ENCODE results near the gene ZDHHC20. TPM values are rescaled to one million over a fixed set of nuclear protein-coding genes. Genes with fewer than 3 reads are reported as not detected.
A peak's percentile ranks its signal among the peaks of the same experiment; 100 is the strongest.

Gene ZDHHC20
- total RNA-seq, 1 experiment from 2014 or later = 69.7 TPM

- peaks cover 3% of the 10 kb centered on the region; the same call in 1 of the 2 replicates for H3K36me3 Mint-ChIP-seq
- H3K4me1 Mint-ChIP-seq = peaks cover 41% of the 10 kb centered on the region
- ChIA-PET POLR2A (interaction anchor here (1.2 kb wide), 1 partner anchor 121 kb away, joined by 3 read pairs; the partner anchor contains the start of gene ZDHHC20), CTCF (interaction anchor here (1.0 to 2.9 kb wide), 9 partner anchors 11 to 139 kb away, joined by 3 to 18 read pairs (median 3); no protein-coding TSS in a partner anchor)
- no peak for DNase-seq (ENCODE audit: low spot score)
- ATAC-seq = peak; percentile 65
- H3K27me3 Mint-ChIP-seq (ENCODE audit: low read depth) = no peaks in the 10 kb centered on the region; the same call in 1 of the 2 replicates
- H3K9me3 Mint-ChIP-seq = peaks cover 19% of the 10 kb centered on the region
- TF ChIP-seq ATF6 (CRISPR knock-in tag; IDR thresholded peaks at IDR 0.05) (no peak), ERG (CRISPR knock-in tag; IDR thresholded peaks at IDR 0.05) (no peak)
- H3K27ac Mint-ChIP-seq = no peak overlapping the region
- H3K4me3 Mint-ChIP-seq = no peak overlapping the region
Measured at GRCh38 chr13:21338156-21338555, 120.9 kb downstream of the ZDHHC20 start.

GRCh38 chr13:21336609-21337349 lies 122.3 kb downstream of the ZDHHC20 start:
- Mint-ChIP-seq H3K4me1 (peaks cover 37% of the 10 kb centered on the region), H3K9me3 (peaks cover 19% of the 10 kb centered on the region), H3K36me3 (peaks cover 3% of the 10 kb centered on the region; the same call in 1 of the 2 replicates), H3K27me3 (ENCODE audit: low read depth) (no peaks in the 10 kb centered on the region; the same call in 1 of the 2 replicates), H3K4me3 (no peak overlapping the region), H3K27ac (no peak overlapping the region)
- TF ChIP-seq CBFB (CRISPR knock-in tag; IDR thresholded peaks at IDR 0.05; ENCODE audit: low read depth) (no peak), HMGA2 (CRISPR knock-in tag; IDR thresholded peaks at IDR 0.05) (no peak), FOXP1 (CRISPR knock-in tag; IDR thresholded peaks at IDR 0.05; ENCODE audit: borderline replicate concordance) (no peak), CREB1 (CRISPR knock-in tag; IDR thresholded peaks at IDR 0.05) (no peak), SP1 (CRISPR knock-in tag; conservative IDR thresholded peaks at IDR 0.05) (no peak), MLX (CRISPR knock-in tag; IDR thresholded peaks at IDR 0.05) (no peak), ZNF671 (CRISPR knock-in tag; IDR thresholded peaks at IDR 0.05) (no peak), AR (CRISPR knock-in tag; IDR thresholded peaks at IDR 0.05) (no peak), CDX4 (CRISPR knock-in tag; IDR thresholded peaks at IDR 0.05; ENCODE audit: borderline replicate concordance) (no peak), ZNF317 (CRISPR knock-in tag; IDR thresholded peaks at IDR 0.05; ENCODE audit: borderline replicate concordance, low read depth) (no peak)
- DNase-seq (ENCODE audit: low spot score) = no peak
- ATAC-seq = peak; percentile 66
- ChIA-PET CTCF (interaction anchor here (0.7 to 2.9 kb wide), 7 partner anchors 9 to 141 kb away, joined by 3 to 17 read pairs (median 5); partner anchors contain the start of gene ZDHHC20), POLR2A (interaction anchor here (1.3 kb wide), 1 partner anchor 10 kb away, joined by 6 read pairs; no protein-coding TSS in a partner anchor)

GRCh38 chr13:21333186-21333585 lies 125.9 kb downstream of the ZDHHC20 start:
- DNase-seq (ENCODE audit: low spot score) = no peak
- Mint-ChIP-seq H3K27ac (no peak overlapping the region), H3K27me3 (ENCODE audit: low read depth) (peaks cover 6% of the 10 kb centered on the region), H3K36me3 (peaks cover 3% of the 10 kb centered on the region; the same call in 1 of the 2 replicates), H3K9me3 (peaks cover 19% of the 10 kb centered on the region), H3K4me3 (no peak overlapping the region), H3K4me1 (peaks cover 46% of the 10 kb centered on the region)
- CTCF ChIA-PET = no interaction called here
- POLR2A ChIA-PET = no interaction called here
- ATAC-seq = no peak
- no peak for TF ChIP-seq ZNF423 (CRISPR knock-in tag; IDR thresholded peaks at IDR 0.05)
- TF ChIP-seq ZNF396 (CRISPR knock-in tag; IDR thresholded peaks at IDR 0.05; ENCODE audit: borderline replicate concordance) = no peak
- no peak for TF ChIP-seq TCF7 (CRISPR knock-in tag; IDR thresholded peaks at IDR 0.05; ENCODE audit: low read depth)
- no peak for TF ChIP-seq PREB (CRISPR knock-in tag; IDR thresholded peaks at IDR 0.05; ENCODE audit: borderline replicate concordance)
- no peak for TF ChIP-seq GTF2I (CRISPR knock-in tag; conservative IDR thresholded peaks at IDR 0.05)
- TF ChIP-seq NFATC4 (CRISPR knock-in tag; IDR thresholded peaks at IDR 0.05) = no peak
- TF ChIP-seq ERG (CRISPR knock-in tag; IDR thresholded peaks at IDR 0.05) = no peak
- no peak for TF ChIP-seq ELF4 (CRISPR knock-in tag; IDR thresholded peaks at IDR 0.05; ENCODE audit: low read depth)
- no peak for TF ChIP-seq ZNF671 (CRISPR knock-in tag; IDR thresholded peaks at IDR 0.05)
- TF ChIP-seq SMAD4 (CRISPR knock-in tag; IDR thresholded peaks at IDR 0.05) = no peak

All from WTC11 (cell line).